Astrocyte (in vitro differentiated cells and primary cell): ENCODE results near the gene EIF4EBP2.

Experiments used
- EZH2 ChIP-seq: IDR thresholded peaks from 2 replicates; pipeline ENCODE4 v1.6.1; 2012; ENCODE audit warnings: mild to moderate bottlenecking, low read length, inconsistent platforms; ENCODE audit not compliant: insufficient read depth
- TF ChIP-seq, protein P1 (sequence below): IDR thresholded peaks from 2 replicates; pipeline ENCODE4 v1.5.1; 2011; ENCODE audit warnings: low read depth, mild to moderate bottlenecking, inconsistent platforms, low read length, moderate library complexity; ENCODE audit not compliant: insufficient read depth

DNA sequence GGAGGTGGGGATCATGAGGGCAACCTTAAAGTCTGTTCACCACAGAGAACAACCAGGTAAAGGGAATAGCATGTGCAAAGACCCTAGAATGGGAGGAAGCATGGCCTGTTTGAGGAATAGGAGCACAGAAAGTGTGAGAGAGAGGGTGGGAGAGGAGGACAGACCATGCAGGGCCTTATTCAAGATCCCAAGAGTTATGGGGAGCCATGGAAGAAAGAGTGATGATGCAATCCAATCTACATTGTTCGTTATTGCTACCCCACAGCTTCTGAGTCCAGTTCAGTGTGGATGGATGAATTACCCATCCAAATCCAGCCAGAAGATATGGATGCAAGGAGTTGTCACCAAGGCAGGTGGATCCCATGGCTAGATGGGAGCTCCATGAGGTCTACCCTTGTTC lies 7.8 kb upstream of the EIF4EBP2 start:
- TF ChIP-seq, protein P1, sequence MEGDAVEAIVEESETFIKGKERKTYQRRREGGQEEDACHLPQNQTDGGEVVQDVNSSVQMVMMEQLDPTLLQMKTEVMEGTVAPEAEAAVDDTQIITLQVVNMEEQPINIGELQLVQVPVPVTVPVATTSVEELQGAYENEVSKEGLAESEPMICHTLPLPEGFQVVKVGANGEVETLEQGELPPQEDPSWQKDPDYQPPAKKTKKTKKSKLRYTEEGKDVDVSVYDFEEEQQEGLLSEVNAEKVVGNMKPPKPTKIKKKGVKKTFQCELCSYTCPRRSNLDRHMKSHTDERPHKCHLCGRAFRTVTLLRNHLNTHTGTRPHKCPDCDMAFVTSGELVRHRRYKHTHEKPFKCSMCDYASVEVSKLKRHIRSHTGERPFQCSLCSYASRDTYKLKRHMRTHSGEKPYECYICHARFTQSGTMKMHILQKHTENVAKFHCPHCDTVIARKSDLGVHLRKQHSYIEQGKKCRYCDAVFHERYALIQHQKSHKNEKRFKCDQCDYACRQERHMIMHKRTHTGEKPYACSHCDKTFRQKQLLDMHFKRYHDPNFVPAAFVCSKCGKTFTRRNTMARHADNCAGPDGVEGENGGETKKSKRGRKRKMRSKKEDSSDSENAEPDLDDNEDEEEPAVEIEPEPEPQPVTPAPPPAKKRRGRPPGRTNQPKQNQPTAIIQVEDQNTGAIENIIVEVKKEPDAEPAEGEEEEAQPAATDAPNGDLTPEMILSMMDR = no peak
- TF ChIP-seq EZH2 = no peak
